ENCODE data around the gene NLRP2B.

Gene NLRP2B

DNA sequence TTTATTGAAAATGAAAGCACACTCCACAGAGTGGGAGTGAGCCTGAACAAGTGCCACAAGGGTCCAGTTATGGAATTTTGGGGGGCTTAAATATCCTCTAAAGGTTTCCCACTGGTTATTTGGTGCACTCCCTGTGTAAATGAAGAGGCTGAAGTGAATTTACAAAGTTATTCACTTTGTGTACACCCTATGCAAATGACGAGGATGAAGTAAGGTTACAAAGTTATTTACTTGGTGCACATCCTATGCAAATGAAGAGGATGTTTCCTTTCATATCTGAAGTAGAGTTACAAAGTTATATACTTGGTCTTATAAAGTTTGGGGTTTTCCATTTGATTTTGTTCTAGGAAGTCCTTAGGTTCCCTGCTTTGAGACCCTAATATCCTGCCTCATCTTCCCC lies 13.1 kb downstream of the NLRP2B start:
- H3K27ac ChIP-seq (ENCODE audit: low read length): no peak overlapping the region
- no peaks in the 10 kb centered on the region for H3K36me3 ChIP-seq (replicated peaks; ENCODE audit: low read depth, low read length)
- no peak overlapping the region for H2AFZ ChIP-seq (ENCODE audit: low read depth, low read length)
- no peak overlapping the region for H3K4me2 ChIP-seq (ENCODE audit: low read length)
- H3K9me3 ChIP-seq (ENCODE audit: insufficient read depth, low read length): no peaks in the 10 kb centered on the region
- H3K4me1 ChIP-seq (ENCODE audit: low read length): no peaks in the 10 kb centered on the region
- H3K9ac ChIP-seq (ENCODE audit: low read length): no peak overlapping the region
- H3K79me2 ChIP-seq (ENCODE audit: low read length): no peaks in the 10 kb centered on the region
- TF ChIP-seq, protein P1, sequence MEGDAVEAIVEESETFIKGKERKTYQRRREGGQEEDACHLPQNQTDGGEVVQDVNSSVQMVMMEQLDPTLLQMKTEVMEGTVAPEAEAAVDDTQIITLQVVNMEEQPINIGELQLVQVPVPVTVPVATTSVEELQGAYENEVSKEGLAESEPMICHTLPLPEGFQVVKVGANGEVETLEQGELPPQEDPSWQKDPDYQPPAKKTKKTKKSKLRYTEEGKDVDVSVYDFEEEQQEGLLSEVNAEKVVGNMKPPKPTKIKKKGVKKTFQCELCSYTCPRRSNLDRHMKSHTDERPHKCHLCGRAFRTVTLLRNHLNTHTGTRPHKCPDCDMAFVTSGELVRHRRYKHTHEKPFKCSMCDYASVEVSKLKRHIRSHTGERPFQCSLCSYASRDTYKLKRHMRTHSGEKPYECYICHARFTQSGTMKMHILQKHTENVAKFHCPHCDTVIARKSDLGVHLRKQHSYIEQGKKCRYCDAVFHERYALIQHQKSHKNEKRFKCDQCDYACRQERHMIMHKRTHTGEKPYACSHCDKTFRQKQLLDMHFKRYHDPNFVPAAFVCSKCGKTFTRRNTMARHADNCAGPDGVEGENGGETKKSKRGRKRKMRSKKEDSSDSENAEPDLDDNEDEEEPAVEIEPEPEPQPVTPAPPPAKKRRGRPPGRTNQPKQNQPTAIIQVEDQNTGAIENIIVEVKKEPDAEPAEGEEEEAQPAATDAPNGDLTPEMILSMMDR (IDR thresholded peaks at IDR 0.05; ENCODE audit: low read depth, low read length): no peak
- TF ChIP-seq EZH2phosphoT487 (IDR thresholded peaks at IDR 0.05; ENCODE audit: low read depth): no peak
- no peak overlapping the region for H3K4me3 ChIP-seq (ENCODE audit: low read length)
- H3K27me3 ChIP-seq (ENCODE audit: low read depth, low read length): no peaks in the 10 kb centered on the region
- no peaks in the 10 kb centered on the region for H4K20me1 ChIP-seq (ENCODE audit: insufficient read depth, low read length)

DNA sequence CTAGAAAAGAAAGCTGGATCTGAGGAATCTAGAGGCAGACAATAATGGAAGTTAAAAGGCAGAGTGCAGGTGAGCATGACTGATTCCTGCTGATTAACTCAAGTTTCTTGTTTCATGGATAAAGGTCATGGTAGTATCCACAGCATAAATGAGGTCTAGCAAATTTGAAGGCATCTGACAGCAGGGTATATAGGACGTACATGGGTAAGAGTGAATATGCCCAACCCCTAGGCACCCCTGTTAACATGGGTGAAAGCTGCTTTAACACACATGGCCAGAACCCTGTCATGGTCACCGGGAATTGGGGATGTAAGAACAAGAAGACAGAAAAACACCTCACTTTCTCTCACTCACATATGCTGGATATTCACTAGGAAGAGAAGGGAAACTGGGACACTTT lies 25.0 kb downstream of the NLRP2B start:
- no peak for TF ChIP-seq EZH2phosphoT487 (IDR thresholded peaks at IDR 0.05; ENCODE audit: low read depth)
- TF ChIP-seq, protein P1 (IDR thresholded peaks at IDR 0.05; ENCODE audit: low read depth, low read length): no peak
- Histone ChIP-seq H3K27me3 (ENCODE audit: low read depth, low read length) (no peaks in the 10 kb centered on the region), H2AFZ (ENCODE audit: low read depth, low read length) (no peak overlapping the region), H3K27ac (ENCODE audit: low read length) (no peak overlapping the region), H3K9ac (ENCODE audit: low read length) (no peak overlapping the region), H3K4me2 (ENCODE audit: low read length) (no peak overlapping the region), H4K20me1 (ENCODE audit: insufficient read depth, low read length) (no peaks in the 10 kb centered on the region), H3K36me3 (replicated peaks; ENCODE audit: low read depth, low read length) (no peaks in the 10 kb centered on the region), H3K9me3 (ENCODE audit: insufficient read depth, low read length) (no peaks in the 10 kb centered on the region), H3K4me3 (ENCODE audit: low read length) (no peak overlapping the region), H3K4me1 (ENCODE audit: low read length) (no peaks in the 10 kb centered on the region), H3K79me2 (ENCODE audit: low read length) (no peaks in the 10 kb centered on the region)

DNA sequence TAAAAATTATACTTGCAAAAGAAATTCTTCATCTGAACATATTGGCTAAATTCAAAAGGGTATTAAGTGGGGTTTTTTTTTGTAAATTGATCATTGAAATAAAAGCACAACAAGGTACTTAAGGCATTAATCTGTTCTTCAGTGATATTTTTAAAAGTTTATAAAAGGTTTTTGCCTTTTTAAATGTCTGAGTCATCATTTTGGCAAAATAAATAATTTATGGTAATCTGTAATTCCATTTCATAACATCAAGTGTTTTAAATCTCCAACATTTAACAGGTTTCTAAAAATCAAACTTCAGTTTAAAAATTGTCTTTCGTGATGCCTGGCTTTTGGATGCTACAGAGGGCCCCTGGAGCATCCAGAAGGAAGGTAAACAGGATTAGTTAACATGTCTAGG lies 27.4 kb downstream of the NLRP2B start:
- H3K4me1 ChIP-seq (ENCODE audit: low read length): no peaks in the 10 kb centered on the region
- H2AFZ ChIP-seq (ENCODE audit: low read depth, low read length): no peak overlapping the region
- no peaks in the 10 kb centered on the region for H3K27me3 ChIP-seq (ENCODE audit: low read depth, low read length)
- no peaks in the 10 kb centered on the region for H3K36me3 ChIP-seq (replicated peaks; ENCODE audit: low read depth, low read length)
- no peaks in the 10 kb centered on the region for H3K79me2 ChIP-seq (ENCODE audit: low read length)
- H3K9ac ChIP-seq (ENCODE audit: low read length): no peak overlapping the region
- H3K4me2 ChIP-seq (ENCODE audit: low read length): no peak overlapping the region
- H3K9me3 ChIP-seq (ENCODE audit: insufficient read depth, low read length): no peaks in the 10 kb centered on the region
- H3K27ac ChIP-seq (ENCODE audit: low read length): no peak overlapping the region
- H4K20me1 ChIP-seq (ENCODE audit: insufficient read depth, low read length): no peaks in the 10 kb centered on the region
- TF ChIP-seq, protein P1 (IDR thresholded peaks at IDR 0.05; ENCODE audit: low read depth, low read length): no peak
- TF ChIP-seq EZH2phosphoT487 (IDR thresholded peaks at IDR 0.05; ENCODE audit: low read depth): no peak
- H3K4me3 ChIP-seq (ENCODE audit: low read length): no peak overlapping the region

DNA sequence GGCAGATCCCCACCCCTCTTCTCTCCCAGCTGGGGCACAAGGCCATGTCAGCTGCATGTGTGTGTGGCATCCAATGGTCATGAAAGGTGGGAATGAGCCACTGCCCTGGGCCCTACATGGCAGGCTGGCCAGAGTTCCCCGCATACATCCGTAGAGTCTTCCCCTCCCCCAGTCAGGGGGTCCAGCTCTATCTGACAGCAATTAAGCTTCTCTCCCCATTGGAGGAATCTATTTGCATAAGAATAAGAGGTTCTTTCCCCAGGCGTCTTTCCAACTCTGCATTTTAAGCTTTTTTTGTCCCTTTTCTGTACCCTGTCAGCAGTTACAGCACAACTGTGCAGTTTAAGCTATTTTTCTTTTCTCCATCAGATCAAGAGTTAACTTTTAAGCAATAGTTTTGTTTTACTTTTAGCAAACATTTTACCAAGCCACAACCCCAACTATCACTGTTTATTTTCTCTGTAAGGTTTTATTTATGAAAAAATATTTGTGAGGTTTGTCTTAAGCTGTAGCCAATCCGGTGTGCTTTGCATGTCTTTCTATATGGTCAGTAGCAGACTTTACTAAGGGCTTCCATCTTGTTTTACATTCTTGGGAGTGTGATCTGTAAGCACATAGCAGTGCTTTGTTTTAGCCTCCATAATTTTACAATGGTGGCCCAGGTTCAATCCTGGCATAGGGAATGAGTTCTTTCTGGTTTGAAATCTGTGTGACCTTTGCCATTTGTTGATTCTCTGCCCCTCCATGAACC lies 28.7 kb downstream of the NLRP2B start:
- Histone ChIP-seq H3K4me3 (ENCODE audit: low read length) (no peak overlapping the region), H3K36me3 (replicated peaks; ENCODE audit: low read depth, low read length) (no peaks in the 10 kb centered on the region), H3K9me3 (ENCODE audit: insufficient read depth, low read length) (no peaks in the 10 kb centered on the region), H4K20me1 (ENCODE audit: insufficient read depth, low read length) (no peaks in the 10 kb centered on the region), H3K4me2 (ENCODE audit: low read length) (no peak overlapping the region), H3K9ac (ENCODE audit: low read length) (no peak overlapping the region), H3K27me3 (ENCODE audit: low read depth, low read length) (no peaks in the 10 kb centered on the region), H3K4me1 (ENCODE audit: low read length) (no peaks in the 10 kb centered on the region), H3K27ac (ENCODE audit: low read length) (no peak overlapping the region), H2AFZ (ENCODE audit: low read depth, low read length) (no peak overlapping the region), H3K79me2 (ENCODE audit: low read length) (no peaks in the 10 kb centered on the region)
- no peak for TF ChIP-seq EZH2phosphoT487 (IDR thresholded peaks at IDR 0.05; ENCODE audit: low read depth)
- TF ChIP-seq, protein P1 (IDR thresholded peaks at IDR 0.05; ENCODE audit: low read depth, low read length): no peak

Measured in OCI-LY3 (cell line).